ENCODE data around the gene DMC1.
"Not testable (repeated sequence)": the region's sequence is repeated elsewhere in the genome, so short reads cannot be mapped to it uniquely, and the experiment has no call there.

Gene DMC1

DNA sequence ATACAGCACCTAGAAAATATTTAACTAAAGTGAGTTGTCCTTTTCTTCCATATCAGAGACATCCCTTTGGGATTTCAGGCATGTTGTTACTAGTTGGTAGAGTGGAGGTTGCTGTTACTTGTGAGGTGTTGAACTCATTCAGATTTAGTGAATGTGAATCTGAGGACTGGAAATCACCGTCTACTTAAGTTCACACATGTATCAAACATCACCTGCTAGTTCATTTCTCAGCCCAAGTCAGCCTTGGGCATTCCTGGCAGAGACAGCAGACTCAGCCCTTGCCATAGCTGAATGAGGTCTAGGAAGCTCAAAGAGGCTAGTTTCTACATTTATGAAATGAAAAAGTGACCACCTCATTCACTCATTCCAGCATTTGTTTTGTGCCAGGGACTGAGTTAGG is 92.4 kb downstream of the DMC1 start:
- Histone ChIP-seq H3K36me3 (ENCODE audit: control insufficient read depth in 1 of 2, insufficient read depth in 2 of 2, low read length in 2 of 2) (peaks cover 13 to 16% of the 10 kb centered on the region in 2 donors), H3K4me3 (ENCODE audit: low read depth in 1 of 2, low read length in 2 of 2) (no peak overlapping the region), H3K27ac (ENCODE audit: low read length) (no peak overlapping the region), H3K4me1 (ENCODE audit: control insufficient read depth in 1 of 2, insufficient read depth in 2 of 2, low read length in 2 of 2) (no peaks in the 10 kb centered on the region), H3K9me3 (ENCODE audit: control insufficient read depth in 1 of 2, low read length in 2 of 2) (no peaks in the 10 kb centered on the region), H3K27me3 (ENCODE audit: low read depth, low read length) (no peaks in the 10 kb centered on the region)

DNA sequence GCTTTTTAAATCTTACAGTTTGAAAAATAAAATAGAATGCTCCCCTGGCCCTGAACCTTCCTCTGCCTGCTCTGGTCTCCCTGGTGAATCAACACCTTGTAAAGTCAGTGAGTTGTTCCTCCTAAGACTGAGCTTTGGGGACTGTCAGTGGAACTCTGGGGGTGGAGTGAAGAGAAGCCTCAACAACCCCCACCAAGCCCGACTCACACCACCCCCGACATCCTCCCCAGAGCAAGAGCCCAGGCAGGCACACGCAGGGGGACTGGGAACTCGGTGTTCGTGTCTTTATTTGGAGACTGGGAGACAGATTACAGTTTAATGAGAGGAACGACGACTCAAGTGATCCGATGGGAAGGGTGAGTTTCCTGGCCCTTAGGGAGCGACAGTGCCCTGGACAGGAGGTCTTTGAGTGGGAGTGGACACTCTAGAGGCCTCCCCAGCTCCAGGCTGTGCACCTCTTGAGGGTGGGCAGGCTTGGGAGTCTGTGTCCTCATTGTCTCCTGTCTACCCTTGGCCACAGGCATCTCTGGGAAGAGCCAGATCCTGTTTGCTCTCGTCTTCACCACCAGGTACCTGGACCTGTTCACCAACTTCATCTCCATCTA is 95.9 kb downstream of the DMC1 start:
- Histone ChIP-seq H3K27me3 (ENCODE audit: low read depth, low read length) (no peaks in the 10 kb centered on the region), H3K9me3 (ENCODE audit: control insufficient read depth in 1 of 2, low read length in 2 of 2) (no peaks in the 10 kb centered on the region), H3K36me3 (ENCODE audit: control insufficient read depth in 1 of 2, insufficient read depth in 2 of 2, low read length in 2 of 2) (no peaks in the 10 kb centered on the region), H3K4me1 (ENCODE audit: control insufficient read depth in 1 of 2, insufficient read depth in 2 of 2, low read length in 2 of 2) (no peaks in the 10 kb centered on the region), H3K4me3 (ENCODE audit: low read depth in 1 of 2, low read length in 2 of 2) (no peak overlapping the region), H3K27ac (ENCODE audit: low read length) (no peak overlapping the region)

DNA sequence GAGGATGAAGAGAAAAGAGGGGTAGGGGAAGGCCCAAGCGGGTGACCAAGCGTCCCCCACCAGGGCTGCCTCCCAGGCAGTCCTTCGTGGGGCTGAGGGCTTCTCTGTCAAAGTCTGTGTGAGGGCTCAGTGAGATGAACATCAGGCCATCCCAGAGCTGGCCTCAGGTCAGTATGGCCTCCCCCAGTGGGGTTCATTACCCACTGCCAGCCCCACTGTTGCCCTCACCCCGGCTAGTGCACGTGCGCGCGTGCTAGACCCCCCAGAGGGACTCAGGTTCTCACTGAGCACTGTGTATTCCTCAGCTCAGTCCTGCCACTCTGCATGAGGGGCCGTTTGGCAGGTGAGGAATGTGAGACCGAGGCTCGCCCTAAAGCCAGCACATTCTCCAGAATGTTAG is 98.7 kb downstream of the DMC1 start:
- no peak overlapping the region for H3K4me3 ChIP-seq (ENCODE audit: low read depth in 1 of 2, low read length in 2 of 2)
- no peak overlapping the region for H3K27ac ChIP-seq (ENCODE audit: low read length)
- peaks cover 0 to 3% of the 10 kb centered on the region in 2 donors for H3K4me1 ChIP-seq (ENCODE audit: control insufficient read depth in 1 of 2, insufficient read depth in 2 of 2, low read length in 2 of 2)
- H3K9me3 ChIP-seq (ENCODE audit: control insufficient read depth in 1 of 2, low read length in 2 of 2) = no peaks in the 10 kb centered on the region
- H3K36me3 ChIP-seq (ENCODE audit: control insufficient read depth in 1 of 2, insufficient read depth in 2 of 2, low read length in 2 of 2) = no peaks in the 10 kb centered on the region
- no peaks in the 10 kb centered on the region for H3K27me3 ChIP-seq (ENCODE audit: low read depth, low read length)

DNA sequence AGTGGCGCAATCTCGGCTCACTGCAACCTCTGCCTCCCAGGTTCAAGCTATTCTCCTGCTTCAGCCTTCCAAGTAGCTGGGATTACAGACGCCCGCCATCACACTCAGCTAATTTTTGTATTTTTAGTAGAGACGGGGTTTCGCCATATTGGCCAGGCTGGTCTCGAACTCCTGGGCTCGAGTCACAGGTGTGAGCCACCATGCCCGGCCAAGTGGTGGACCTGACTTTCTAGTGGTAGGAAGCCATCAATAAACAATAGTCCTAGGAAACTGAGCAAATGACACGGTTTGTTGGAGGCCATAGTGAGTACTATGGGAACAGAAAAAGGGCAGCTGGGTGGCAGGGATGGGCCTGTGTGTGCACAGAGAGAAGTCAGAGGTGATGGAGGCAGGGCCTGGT is 99.8 kb downstream of the DMC1 start:
- H3K4me3 ChIP-seq (ENCODE audit: low read depth in 1 of 2, low read length in 2 of 2); H3K27me3 ChIP-seq (ENCODE audit: low read depth, low read length); H3K9me3 ChIP-seq (ENCODE audit: control insufficient read depth in 1 of 2, low read length in 2 of 2); H3K27ac ChIP-seq (ENCODE audit: low read length); H3K4me1 ChIP-seq (ENCODE audit: control insufficient read depth in 1 of 2, insufficient read depth in 2 of 2, low read length in 2 of 2); H3K36me3 ChIP-seq (ENCODE audit: control insufficient read depth in 1 of 2, insufficient read depth in 2 of 2, low read length in 2 of 2): not testable (repeated sequence)

DNA sequence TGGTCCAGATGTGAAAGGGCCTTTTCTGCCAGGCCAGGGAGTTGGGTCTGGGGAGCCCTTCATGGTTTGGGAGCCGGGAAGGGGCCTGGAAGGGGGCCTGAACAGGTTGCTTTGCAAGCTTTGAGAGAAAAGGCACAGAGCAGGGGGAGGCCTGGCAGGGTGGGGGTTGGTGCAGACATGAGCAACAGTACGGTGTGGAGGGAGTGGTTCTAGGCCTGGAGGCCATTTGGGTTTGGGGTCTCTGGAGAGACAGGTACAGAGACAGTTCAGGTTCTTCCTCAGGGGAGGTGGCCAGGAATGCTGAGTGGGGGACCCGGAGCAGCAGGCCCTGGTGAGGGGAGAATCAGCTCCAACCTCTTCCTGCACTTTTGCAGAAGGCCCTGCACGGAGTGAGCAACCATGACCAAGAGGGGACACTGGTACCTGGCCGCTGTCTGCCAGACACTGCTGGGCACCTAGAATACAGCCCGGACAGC is 100.6 kb downstream of the DMC1 start:
- Histone ChIP-seq H3K4me1 (ENCODE audit: control insufficient read depth in 1 of 2, insufficient read depth in 2 of 2, low read length in 2 of 2) (peaks cover 0 to 3% of the 10 kb centered on the region in 2 donors), H3K27me3 (ENCODE audit: low read depth, low read length) (no peaks in the 10 kb centered on the region), H3K27ac (ENCODE audit: low read length) (no peak overlapping the region), H3K36me3 (ENCODE audit: control insufficient read depth in 1 of 2, insufficient read depth in 2 of 2, low read length in 2 of 2) (no peaks in the 10 kb centered on the region), H3K4me3 (ENCODE audit: low read depth in 1 of 2, low read length in 2 of 2) (no peak overlapping the region), H3K9me3 (ENCODE audit: control insufficient read depth in 1 of 2, low read length in 2 of 2) (no peaks in the 10 kb centered on the region)

Measured in muscle layer of duodenum (tissue), 2 donors.